HG03521 (cell line): ENCODE data around the gene DISP2.

ENCODE experiments used
- ATAC-seq: cut with Tn5 transposase; IDR thresholded peaks from one replicate; pipeline ENCODE4 v1.9.1; 2021; ENCODE audit warnings: mild to moderate bottlenecking, moderate library complexity; ENCODE audit not compliant: unreplicated experiment

The DISP2 gene

DNA sequence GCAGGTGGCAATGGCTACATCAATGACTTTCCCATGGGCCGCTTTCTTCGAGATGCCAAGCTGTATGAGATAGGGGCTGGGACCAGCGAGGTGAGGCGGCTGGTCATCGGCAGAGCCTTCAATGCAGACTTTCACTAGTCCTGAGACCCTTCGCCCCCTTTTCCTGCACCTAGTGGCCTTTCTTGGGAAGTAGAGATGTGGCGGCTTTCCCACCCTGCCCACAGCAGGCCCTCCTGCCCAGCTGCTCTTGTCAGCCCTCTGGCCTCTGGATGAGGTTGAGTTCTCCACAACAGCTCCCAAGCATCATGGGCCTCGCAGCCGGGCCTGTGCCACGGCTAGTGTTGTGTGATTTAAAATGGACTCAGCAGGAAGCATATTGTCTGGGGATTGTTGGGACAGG is 60.1 kb downstream of the DISP2 start:
- no peak for ATAC-seq

DNA sequence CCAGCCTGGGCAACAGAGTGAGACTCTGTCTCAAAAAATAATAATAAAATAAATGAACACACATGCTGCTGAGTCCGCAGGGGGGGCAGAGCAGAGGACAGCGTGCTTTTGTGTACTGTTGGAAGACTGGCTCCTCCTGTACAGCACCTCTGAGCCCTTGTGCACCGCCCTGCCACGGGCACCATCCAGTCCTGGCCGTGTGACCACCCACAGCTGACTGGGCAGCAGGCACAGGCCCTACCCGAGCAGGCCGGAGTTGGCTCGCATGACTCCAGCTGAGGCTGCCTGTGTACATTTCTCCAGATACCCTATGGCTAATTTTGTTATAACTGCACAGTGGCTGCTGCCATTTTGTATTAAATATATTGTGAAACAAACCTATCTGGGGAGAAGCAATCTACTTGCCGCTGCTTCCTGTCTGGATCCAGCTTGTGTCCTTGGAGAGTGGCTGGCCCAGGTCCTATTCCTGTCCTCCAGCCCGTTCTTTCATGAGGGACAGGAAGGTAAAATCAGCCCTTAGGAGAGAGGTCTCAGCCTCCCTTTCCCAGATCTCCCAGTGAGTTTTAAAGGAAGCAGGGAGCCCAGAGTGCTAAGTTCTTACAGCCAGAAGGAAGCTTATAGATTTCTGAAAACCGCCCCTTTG is 62.2 kb downstream of the DISP2 start:
- no peak for ATAC-seq

GRCh38 chr15:40420793-40421192 is 62.8 kb downstream of the DISP2 start:
- ATAC-seq = no peak

DNA sequence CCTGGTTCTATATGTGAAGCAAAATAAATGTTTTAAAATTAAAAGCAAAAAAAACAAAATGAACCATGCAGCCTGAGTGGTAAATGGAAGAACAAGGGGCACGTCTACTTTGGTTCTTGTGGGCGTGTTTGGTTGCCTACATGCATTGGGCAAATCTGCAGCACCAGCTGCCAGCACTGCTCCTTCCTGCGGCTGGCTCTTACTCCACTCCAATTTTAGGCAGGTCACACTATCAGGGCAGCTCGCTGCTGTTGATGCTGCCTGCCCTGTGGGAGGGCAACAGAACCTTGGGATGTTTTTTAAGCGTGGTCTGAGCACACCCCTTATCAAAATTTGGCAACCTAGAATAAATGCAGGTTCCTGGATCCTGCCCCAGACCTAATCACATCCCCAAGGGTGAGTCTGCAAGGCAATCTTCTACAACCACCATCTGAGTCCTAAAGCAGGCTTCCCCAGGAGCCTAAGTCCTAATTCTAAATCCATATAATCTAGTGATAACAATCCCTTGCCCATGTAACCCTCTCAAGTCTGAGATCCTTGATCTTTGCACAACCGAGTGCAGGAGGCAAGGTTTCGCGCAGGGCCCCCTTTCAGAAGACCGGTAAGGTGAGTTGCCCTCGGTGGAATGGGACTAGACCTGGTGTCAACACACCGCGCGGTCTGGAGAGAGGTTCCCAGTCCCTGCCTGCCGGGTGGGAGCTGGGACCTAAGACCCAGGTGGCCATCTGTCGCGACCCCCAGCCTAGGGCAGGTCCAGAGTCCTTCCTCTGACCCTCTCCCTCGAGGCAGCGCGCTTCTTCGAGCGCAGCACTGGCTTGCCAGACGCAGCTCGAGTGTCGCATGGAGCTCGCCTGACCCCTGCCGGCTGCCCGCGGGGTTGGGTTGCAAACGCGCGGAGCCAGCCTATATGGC is 63.5 kb downstream of the DISP2 start:
- peak; percentile 67 for ATAC-seq

GRCh38 chr15:40424483-40425115 is 66.6 kb downstream of the DISP2 start:
- no peak for ATAC-seq

- no peak for ATAC-seq
Observed at GRCh38 chr15:40425681-40426080, 67.7 kb downstream of the DISP2 start.

- ATAC-seq = no peak
Observed at GRCh38 chr15:40427188-40427587, 69.2 kb downstream of the DISP2 start.

DNA sequence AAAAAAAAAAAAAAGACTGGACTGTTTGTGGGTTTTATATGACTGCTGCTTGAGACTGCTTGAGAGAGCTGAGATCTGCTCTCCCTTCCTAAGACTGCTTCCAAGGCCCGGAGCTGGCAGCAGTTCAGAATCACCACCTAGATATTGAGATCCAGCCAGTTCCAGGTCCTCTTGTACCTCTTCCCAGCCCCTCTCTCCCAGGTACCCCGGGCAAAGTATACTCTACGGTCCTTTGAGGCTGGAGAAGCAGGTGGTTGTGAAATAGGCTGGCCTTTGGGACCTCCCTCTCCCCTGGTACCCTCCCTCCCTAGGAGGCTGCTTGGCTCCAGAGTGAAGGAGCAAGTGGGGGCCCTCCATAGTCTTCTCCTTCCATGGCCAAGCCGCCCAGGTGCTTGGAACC is 70.2 kb downstream of the DISP2 start:
- ATAC-seq = no peak
